ENCODE results near the gene LIMD2. TPM values are rescaled to one million over a fixed set of nuclear protein-coding genes. Genes with fewer than 3 reads are reported as not detected.

The LIMD2 gene
- total RNA-seq, 1 donor, result 2.8 TPM

GRCh38 chr17:63657786-63658185, 42.1 kb downstream of the LIMD2 start:
- no peak overlapping the region for H3K4me3 ChIP-seq (ENCODE audit: low read depth, low read length)
- no peak for TF ChIP-seq CTCF (IDR thresholded peaks at IDR 0.05; ENCODE audit: insufficient read depth, low read length)
- no peak for DNase-seq (ENCODE audit: low read depth)

GRCh38 chr17:63653050-63653449, 46.9 kb downstream of the LIMD2 start:
- H3K4me3 ChIP-seq (ENCODE audit: low read depth, low read length), result no peak overlapping the region
- TF ChIP-seq CTCF (IDR thresholded peaks at IDR 0.05; ENCODE audit: insufficient read depth, low read length), result no peak
- DNase-seq (ENCODE audit: low read depth), result no peak

DNA sequence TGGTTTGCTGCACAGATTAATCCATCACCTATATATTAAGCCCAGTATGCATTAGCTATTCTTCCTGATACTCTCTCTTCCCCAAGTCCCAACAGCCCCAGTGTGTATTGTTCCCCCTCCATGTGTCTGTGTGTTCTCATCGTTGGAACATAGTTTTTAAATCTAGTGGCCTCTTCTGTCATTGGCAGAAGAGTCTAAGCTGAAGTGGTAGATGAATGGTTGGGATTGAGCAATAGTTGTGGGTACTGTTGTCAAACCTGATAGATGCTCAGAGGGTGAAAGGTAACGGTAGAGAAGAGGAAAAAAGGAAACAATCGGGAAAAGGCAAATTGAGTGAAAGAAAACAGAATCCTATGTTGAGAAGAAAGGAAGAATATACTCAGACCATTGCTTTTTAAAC, 47.8 kb downstream of the LIMD2 start:
- DNase-seq (ENCODE audit: low read depth), result no peak

GRCh38 chr17:63649813-63650212, 50.1 kb downstream of the LIMD2 start:
- H3K4me3 ChIP-seq (ENCODE audit: low read depth, low read length), result no peak overlapping the region

More for the DNA sequence above, 47.8 kb downstream of the LIMD2 start:
- TF ChIP-seq CTCF (IDR thresholded peaks at IDR 0.05; ENCODE audit: insufficient read depth, low read length), result no peak
- no peak overlapping the region for H3K4me3 ChIP-seq (ENCODE audit: low read depth, low read length)

DNA sequence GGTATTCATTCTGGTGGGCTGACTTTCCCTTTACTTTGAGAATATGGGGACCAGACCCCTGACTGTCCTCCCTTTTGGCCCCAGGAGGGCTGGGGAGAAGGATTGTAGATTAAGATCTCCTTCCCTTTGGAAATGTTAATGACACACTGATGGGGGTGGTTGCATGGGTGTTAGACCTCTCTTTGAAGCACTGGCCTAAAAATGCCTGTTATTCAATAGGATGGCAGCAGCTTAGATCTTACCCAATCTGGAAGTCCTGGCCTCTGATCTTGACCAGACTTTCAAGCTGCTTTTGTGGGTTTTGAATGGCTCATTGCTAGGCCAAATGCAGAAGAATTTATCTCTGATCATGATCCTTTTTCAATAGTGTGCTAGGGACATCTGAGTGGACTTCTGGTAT, 52.0 kb downstream of the LIMD2 start:
- no peak overlapping the region for H3K4me3 ChIP-seq (ENCODE audit: low read depth, low read length)
- no peak for TF ChIP-seq CTCF (IDR thresholded peaks at IDR 0.05; ENCODE audit: insufficient read depth, low read length)
- no peak for DNase-seq (ENCODE audit: low read depth)

More at GRCh38 chr17:63649813-63650212, 50.1 kb downstream of the LIMD2 start:
- no peak for DNase-seq (ENCODE audit: low read depth)
- no peak for TF ChIP-seq CTCF (IDR thresholded peaks at IDR 0.05; ENCODE audit: insufficient read depth, low read length)

DNA sequence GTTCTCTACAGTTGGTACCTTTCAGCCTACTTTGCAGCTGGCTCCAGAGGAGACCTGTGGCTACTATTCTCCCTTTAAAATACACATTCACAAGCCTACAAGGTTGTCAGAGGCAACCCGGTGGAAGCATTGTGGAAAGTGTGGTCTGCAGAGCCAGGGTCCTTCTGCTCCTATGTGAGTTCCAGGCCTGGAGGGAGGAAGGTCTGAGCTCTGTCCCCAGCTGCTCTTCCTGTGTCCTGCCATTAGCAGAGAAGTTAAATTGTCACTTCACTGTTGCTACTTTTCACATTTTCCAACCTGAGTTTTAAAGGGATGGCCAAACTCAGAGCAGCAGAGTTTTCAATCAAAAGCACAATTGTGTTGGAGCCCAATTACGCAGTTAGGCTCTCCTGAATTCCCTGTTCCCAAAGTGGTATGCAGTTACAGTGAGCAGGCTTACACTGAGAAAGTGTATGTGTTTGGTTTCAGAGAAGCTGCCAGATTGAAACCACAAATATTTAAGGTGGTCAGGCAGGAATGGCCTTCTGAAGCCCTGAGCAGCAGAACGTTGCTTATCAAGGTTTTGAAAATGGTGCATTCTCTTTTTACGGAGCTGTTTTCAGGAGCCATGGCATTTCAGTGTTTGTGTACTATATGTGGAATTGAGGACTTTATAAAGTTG, 52.7 kb downstream of the LIMD2 start:
- H3K4me3 ChIP-seq (ENCODE audit: low read depth, low read length), result no peak overlapping the region
- TF ChIP-seq CTCF (IDR thresholded peaks at IDR 0.05; ENCODE audit: insufficient read depth, low read length), result no peak
- DNase-seq (ENCODE audit: low read depth), result peak; percentile 65

- TF ChIP-seq CTCF (IDR thresholded peaks at IDR 0.05; ENCODE audit: insufficient read depth, low read length), result no peak
- no peak overlapping the region for H3K4me3 ChIP-seq (ENCODE audit: low read depth, low read length)
- DNase-seq (ENCODE audit: low read depth), result no peak
These were observed 53.5 kb downstream of the LIMD2 start for GRCh38 chr17:63646488-63646806.
